Body of pancreas (tissue), 4 donors: ENCODE results near the gene KDM4B.

Experiments
- POLR2A ChIP-seq, 3 donors: fragments of 450-650 bp; IDR thresholded peaks; one replicate each; pipeline ENCODE4 v1.6.1; 2016; ENCODE audit warnings: antibody characterized with exemption in 3 of 3, mild to moderate bottlenecking in 2 of 3
- TF ChIP-seq, protein P1 (sequence below), 7 experiments: fragments of 450-650 bp in 4 of 7; fragments of 200-600 bp in 3 of 7; sonication (generic) in 3 of 7; IDR thresholded peaks; one replicate each; pipeline ENCODE4 v1.5.1; 2016 to 2019; ENCODE audit warnings: antibody characterized with exemption in 7 of 7

DNA sequence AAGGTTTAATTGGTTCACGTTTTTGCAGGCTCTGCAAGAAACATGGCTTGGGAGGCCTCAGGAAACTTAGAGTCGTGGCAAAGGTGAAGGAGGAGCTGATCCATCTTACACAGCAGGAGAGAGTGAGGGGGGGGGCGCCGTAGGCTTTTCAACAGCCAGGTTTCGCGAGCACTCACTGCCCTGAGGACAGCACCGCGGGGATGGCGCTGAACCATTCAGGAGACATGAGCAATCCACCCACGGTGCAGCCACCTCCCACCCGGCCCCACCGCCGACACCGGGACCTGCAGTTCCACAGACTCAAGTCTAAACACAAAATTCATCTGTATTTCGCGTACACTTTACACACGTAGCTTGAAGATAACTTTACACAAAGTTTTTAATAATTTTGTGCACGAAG lies 73.6 kb downstream of the KDM4B start:
- TF ChIP-seq, protein P1, sequence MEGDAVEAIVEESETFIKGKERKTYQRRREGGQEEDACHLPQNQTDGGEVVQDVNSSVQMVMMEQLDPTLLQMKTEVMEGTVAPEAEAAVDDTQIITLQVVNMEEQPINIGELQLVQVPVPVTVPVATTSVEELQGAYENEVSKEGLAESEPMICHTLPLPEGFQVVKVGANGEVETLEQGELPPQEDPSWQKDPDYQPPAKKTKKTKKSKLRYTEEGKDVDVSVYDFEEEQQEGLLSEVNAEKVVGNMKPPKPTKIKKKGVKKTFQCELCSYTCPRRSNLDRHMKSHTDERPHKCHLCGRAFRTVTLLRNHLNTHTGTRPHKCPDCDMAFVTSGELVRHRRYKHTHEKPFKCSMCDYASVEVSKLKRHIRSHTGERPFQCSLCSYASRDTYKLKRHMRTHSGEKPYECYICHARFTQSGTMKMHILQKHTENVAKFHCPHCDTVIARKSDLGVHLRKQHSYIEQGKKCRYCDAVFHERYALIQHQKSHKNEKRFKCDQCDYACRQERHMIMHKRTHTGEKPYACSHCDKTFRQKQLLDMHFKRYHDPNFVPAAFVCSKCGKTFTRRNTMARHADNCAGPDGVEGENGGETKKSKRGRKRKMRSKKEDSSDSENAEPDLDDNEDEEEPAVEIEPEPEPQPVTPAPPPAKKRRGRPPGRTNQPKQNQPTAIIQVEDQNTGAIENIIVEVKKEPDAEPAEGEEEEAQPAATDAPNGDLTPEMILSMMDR (IDR thresholded peaks at IDR 0.05) = no peak
- no peak for TF ChIP-seq POLR2A (IDR thresholded peaks at IDR 0.05)
